B cell (primary cell): ENCODE measurements around the gene CHST11. TPM values are rescaled to one million over a fixed set of nuclear protein-coding genes. Genes with fewer than 3 reads are reported as not detected.

Source experiments
- ATAC-seq: fragments of 200-7000 bp; cut with Tn5 transposase; one replicate; pipeline ENCODE4 v1.10.0; 2021; ENCODE audit warnings: low read depth, mild to moderate bottlenecking, moderate number of reproducible peaks, moderate library complexity
- CTCF ChIA-PET: fragments of 350-600 bp; sonication (Branson Sonifier 250); formaldehyde crosslinking; loops from one replicate; lab custom pipeline; 2021; ENCODE audit warnings: antibody characterized with exemption, inconsistent platforms; lab: Charles Lee
- POLR2A ChIA-PET: fragments of 350-600 bp; sonication (Branson Sonifier 250); formaldehyde crosslinking; loops from one replicate; lab custom pipeline; 2021; ENCODE audit warnings: antibody characterized with exemption; lab: Charles Lee
- DNase-seq: peaks from one replicate; pipeline ENCODE4 v3.0.0; 2013
- H2AFZ ChIP-seq: 2 replicates; pipeline ENCODE4 v1.6.1; 2012; ENCODE audit warnings: mild to moderate bottlenecking, low read depth, low read length; ENCODE audit not compliant: insufficient read depth, poor library complexity, severe bottlenecking
- H3K27ac ChIP-seq, 2 donors: 1 replicate in 1 of 2; 2 replicates in 1 of 2; pipeline ENCODE4 v1.5.1; 2012 to 2013; ENCODE audit warnings: low read length in 2 of 2, mild to moderate bottlenecking in 2 of 2, moderate library complexity in 1 of 2
- H3K27me3 ChIP-seq, 4 experiments: fragments of 200-600 bp in 1 of 4; sonication (generic) in 1 of 4; replicated peaks in 1 of 4; 1 replicate in 2 of 4; 2 replicates in 2 of 4; pipeline versions ENCODE4 v1.6.1 to v1.7.0; 2013 to 2016; ENCODE audit warnings: low read length in 3 of 4, mild to moderate bottlenecking in 2 of 4, mixed read lengths in 1 of 4, moderate library complexity in 1 of 4; ENCODE audit not compliant: insufficient read depth in 4 of 4, control insufficient read depth in 3 of 4; ENCODE audit errors: control extremely low read depth in 1 of 4
- H3K36me3 ChIP-seq, 2 experiments: replicated peaks in 1 of 2; 1 replicate in 1 of 2; 2 replicates in 1 of 2; pipeline versions ENCODE4 v1.6.1 to v1.7.1; 2013; ENCODE audit warnings: low read length in 1 of 2; ENCODE audit not compliant: insufficient read depth in 2 of 2, control insufficient read depth in 1 of 2; ENCODE audit errors: control extremely low read depth in 1 of 2, extremely low read depth in 1 of 2
- H3K4me1 ChIP-seq, 2 donors: fragments of 200-600 bp in 1 of 2; sonication (generic) in 1 of 2; 1 replicate in 1 of 2; 2 replicates in 1 of 2; pipeline versions ENCODE4 v1.5.1 to v1.6.1; 2013 to 2017; ENCODE audit warnings: low read length in 2 of 2; ENCODE audit not compliant: control insufficient read depth in 2 of 2, insufficient read depth in 2 of 2
- H3K4me2 ChIP-seq: replicated peaks from 2 replicates; pipeline ENCODE3; 2012; ENCODE audit warnings: mild to moderate bottlenecking, low read depth, low read length; ENCODE audit not compliant: poor library complexity, severe bottlenecking
- H3K4me3 ChIP-seq, 5 experiments: fragments of 200-600 bp in 1 of 5; sonication (generic) in 1 of 5; 1 replicate in 3 of 5; 2 replicates in 2 of 5; pipeline versions ENCODE4 v1.5.1 to v1.7.0; 2011 to 2016; ENCODE audit warnings: low read length in 4 of 5, mild to moderate bottlenecking in 4 of 5, low read depth in 2 of 5, control low read depth in 1 of 5, moderate library complexity in 1 of 5; ENCODE audit not compliant: insufficient read depth in 1 of 5; ENCODE audit errors: control extremely low read depth in 1 of 5, extremely low read depth in 1 of 5
- H3K79me2 ChIP-seq: fragments of 200-600 bp; sonication (generic); one replicate; pipeline ENCODE4 v1.6.0; 2016; ENCODE audit warnings: low read length; ENCODE audit not compliant: control insufficient read depth, insufficient read depth
- H3K9ac ChIP-seq: fragments of 200-600 bp; sonication (generic); 2 replicates; pipeline ENCODE4 v1.6.1; 2017; ENCODE audit warnings: mild to moderate bottlenecking, low read length, moderate library complexity
- H3K9me3 ChIP-seq, 3 donors: one replicate each; pipeline versions ENCODE4 v1.6.1 to v1.7.1; 2013; ENCODE audit warnings: low read length in 2 of 3; ENCODE audit not compliant: control insufficient read depth in 2 of 3, insufficient read depth in 1 of 3; ENCODE audit errors: control extremely low read depth in 1 of 3
- H4K20me1 ChIP-seq: 2 replicates; pipeline ENCODE4 v1.6.0; 2012; ENCODE audit warnings: mild to moderate bottlenecking, low read length; ENCODE audit not compliant: insufficient read depth, control insufficient read depth, poor library complexity, severe bottlenecking
- H3K27ac Mint-ChIP-seq: one replicate; pipeline ENCODE4 v1.8.0; 2021; ENCODE audit warnings: mixed read lengths
- H3K27me3 Mint-ChIP-seq: one replicate; pipeline ENCODE4 v1.8.0; 2021; ENCODE audit warnings: mixed read lengths
- H3K4me1 Mint-ChIP-seq: one replicate; pipeline ENCODE4 v1.8.0; 2021; ENCODE audit warnings: mixed read lengths
- H3K4me3 Mint-ChIP-seq: one replicate; pipeline ENCODE4 v1.8.0; 2021; ENCODE audit warnings: mixed read lengths
- H3K9me3 Mint-ChIP-seq: one replicate; pipeline ENCODE4 v1.8.0; 2022; ENCODE audit warnings: mixed read lengths; ENCODE audit not compliant: insufficient read depth
- EZH2 ChIP-seq: IDR thresholded peaks from 2 replicates; pipeline ENCODE4 v1.6.1; 2012; ENCODE audit warnings: borderline replicate concordance, low read depth, mild to moderate bottlenecking, moderate library complexity, low read length; ENCODE audit not compliant: insufficient read depth, poor library complexity, severe bottlenecking
- WGBS: methylation state at CpG from one replicate; pipeline ENCODE4 v1.1.5; 2013; ENCODE audit warnings: missing lambda C conversion rate; ENCODE audit not compliant: insufficient coverage; 5-methylcytosine and 5-hydroxymethylcytosine counted together
- intact Hi-C: fragments of 100-400 bp; cut with micrococcal nuclease; formaldehyde crosslinking; loops from one replicate; pipeline ENCODE4 v1.10.0; 2022
- polyA plus RNA-seq: library from polyadenylated mRNA; depleted of rRNA; stranded (reverse); fragments of >200 nt; gene quantifications from 2 replicates; pipeline ENCODE4 v1.2.3, GENCODE V29; 2012
- total RNA-seq, 2 donors: library from RNA; stranded (reverse); fragments of 120-200 nt in 1 of 2; gene quantifications; 1 replicate in 1 of 2; 2 replicates in 1 of 2; pipeline versions ENCODE4 v1.2.3 to v1.2.4, GENCODE V29; 2013 to 2022
- TF ChIP-seq, protein P1 (sequence below): fragments of 200-600 bp; IDR thresholded peaks from one replicate; pipeline ENCODE4 v1.8.0; 2022; ENCODE audit warnings: antibody characterized with exemption, mild to moderate bottlenecking

Gene CHST11
- total and polyA plus RNA-seq, 2 donors (not counting 1 experiment from before 2014, with no cell fraction given): 46.3 to 152 TPM

DNA sequence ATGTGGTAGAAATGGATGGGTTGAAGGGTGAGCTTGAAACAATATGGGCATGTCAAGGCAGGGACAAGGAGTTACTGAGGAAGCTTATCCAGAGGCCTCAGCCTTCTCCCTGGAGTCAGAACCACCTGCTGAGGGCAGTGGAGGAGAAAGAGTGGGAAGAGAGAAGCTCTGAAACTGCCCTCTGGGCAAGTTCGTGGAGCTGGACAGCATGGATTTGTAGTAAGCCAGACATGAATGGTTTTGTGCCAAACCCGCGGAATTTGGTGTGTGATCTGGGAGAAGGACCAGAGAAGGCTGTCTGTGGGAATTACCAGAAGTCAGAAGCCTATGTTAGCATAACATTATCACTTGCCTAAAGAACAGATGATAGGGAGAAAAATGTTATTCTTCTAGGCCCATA lies 336.5 kb downstream of the CHST11 start:
- POLR2A ChIA-PET: no interaction called here
- WGBS: 100% methylated on average over 1 of the region's 3 CpGs

DNA sequence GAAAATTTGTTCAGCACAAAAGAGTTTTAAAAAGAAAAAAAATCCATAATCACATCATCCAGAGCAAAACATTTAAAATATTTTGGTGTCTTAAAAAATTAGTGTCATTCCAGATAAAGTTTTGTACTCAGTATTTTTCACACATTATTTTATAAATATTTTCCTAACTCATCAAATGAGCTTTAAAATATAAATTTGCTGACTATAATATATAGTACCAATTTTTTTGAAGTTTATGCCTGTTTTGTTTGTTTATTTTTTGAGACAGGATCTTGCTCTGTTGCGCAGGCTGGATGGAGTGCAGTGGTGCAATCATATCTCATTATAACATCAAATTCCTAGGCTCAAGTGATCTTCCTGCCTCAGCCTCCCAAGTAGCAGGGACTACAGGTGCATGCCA lies 337.2 kb downstream of the CHST11 start:
- H3K4me1 ChIP-seq: peaks cover 8 to 9% of the 10 kb centered on the region in 2 donors
- no peak overlapping the region for H3K27ac ChIP-seq
- H3K36me3 ChIP-seq: no peaks in the 10 kb centered on the region
- H3K9me3 ChIP-seq: no peaks in the 10 kb centered on the region
- intact Hi-C loops: loop anchor here (5.0 kb wide), 1 partner anchor 42 kb away; no protein-coding TSS in a partner anchor
- H3K4me3 ChIP-seq: no peak overlapping the region
- H2AFZ ChIP-seq: no peak overlapping the region
- H3K9me3 Mint-ChIP-seq: no peaks in the 10 kb centered on the region
- H3K4me3 Mint-ChIP-seq: no peak overlapping the region
- no peaks in the 10 kb centered on the region for H3K27me3 ChIP-seq
- H3K79me2 ChIP-seq: no peaks in the 10 kb centered on the region
- H3K27me3 Mint-ChIP-seq: no peaks in the 10 kb centered on the region
- DNase-seq (no peak), ATAC-seq (no peak)
- no peaks in the 10 kb centered on the region for H4K20me1 ChIP-seq
- H3K27ac Mint-ChIP-seq: no peak overlapping the region
- ChIA-PET POLR2A (no interaction called here), CTCF (interaction anchor here (1.2 kb wide), 1 partner anchor 9 kb away, joined by 3 read pairs; no protein-coding TSS in a partner anchor)
- TF ChIP-seq, protein P1, sequence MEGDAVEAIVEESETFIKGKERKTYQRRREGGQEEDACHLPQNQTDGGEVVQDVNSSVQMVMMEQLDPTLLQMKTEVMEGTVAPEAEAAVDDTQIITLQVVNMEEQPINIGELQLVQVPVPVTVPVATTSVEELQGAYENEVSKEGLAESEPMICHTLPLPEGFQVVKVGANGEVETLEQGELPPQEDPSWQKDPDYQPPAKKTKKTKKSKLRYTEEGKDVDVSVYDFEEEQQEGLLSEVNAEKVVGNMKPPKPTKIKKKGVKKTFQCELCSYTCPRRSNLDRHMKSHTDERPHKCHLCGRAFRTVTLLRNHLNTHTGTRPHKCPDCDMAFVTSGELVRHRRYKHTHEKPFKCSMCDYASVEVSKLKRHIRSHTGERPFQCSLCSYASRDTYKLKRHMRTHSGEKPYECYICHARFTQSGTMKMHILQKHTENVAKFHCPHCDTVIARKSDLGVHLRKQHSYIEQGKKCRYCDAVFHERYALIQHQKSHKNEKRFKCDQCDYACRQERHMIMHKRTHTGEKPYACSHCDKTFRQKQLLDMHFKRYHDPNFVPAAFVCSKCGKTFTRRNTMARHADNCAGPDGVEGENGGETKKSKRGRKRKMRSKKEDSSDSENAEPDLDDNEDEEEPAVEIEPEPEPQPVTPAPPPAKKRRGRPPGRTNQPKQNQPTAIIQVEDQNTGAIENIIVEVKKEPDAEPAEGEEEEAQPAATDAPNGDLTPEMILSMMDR: no peak
- no peak for TF ChIP-seq EZH2
- WGBS: no CpG with 5 or more reads among the region's 1 CpG
- no peak overlapping the region for H3K9ac ChIP-seq
- H3K4me1 Mint-ChIP-seq: peaks cover 5% of the 10 kb centered on the region
- H3K4me2 ChIP-seq: no peak overlapping the region

More for the DNA sequence above, 336.5 kb downstream of the CHST11 start:
- intact Hi-C loops: loop anchor here (5.0 kb wide), 1 partner anchor 41 kb away; no protein-coding TSS in a partner anchor
- H3K4me1 ChIP-seq: peaks cover 8 to 9% of the 10 kb centered on the region in 2 donors
- H3K9me3 ChIP-seq: no peaks in the 10 kb centered on the region
- no peaks in the 10 kb centered on the region for H3K27me3 ChIP-seq
- Mint-ChIP-seq H3K4me3 (no peak overlapping the region), H3K9me3 (no peaks in the 10 kb centered on the region), H3K27ac (no peak overlapping the region), H3K4me1 (peaks cover 7% of the 10 kb centered on the region), H3K27me3 (no peaks in the 10 kb centered on the region)
- no peak overlapping the region for H3K4me3 ChIP-seq
- DNase-seq (no peak), ATAC-seq (no peak)
- H4K20me1 ChIP-seq: no peaks in the 10 kb centered on the region
- H3K9ac ChIP-seq: no peak overlapping the region
- no peaks in the 10 kb centered on the region for H3K36me3 ChIP-seq
- H3K4me2 ChIP-seq: no peak overlapping the region
- no peak for TF ChIP-seq EZH2
- TF ChIP-seq, protein P1: no peak
- no peaks in the 10 kb centered on the region for H3K79me2 ChIP-seq
- CTCF ChIA-PET: interaction anchor here (1.1 kb wide), 1 partner anchor 411 kb away, joined by 4 read pairs; no protein-coding TSS in a partner anchor
- H3K27ac ChIP-seq: no peak overlapping the region
- no peak overlapping the region for H2AFZ ChIP-seq
